Stimulated activated CD4-positive, alpha-beta T cell treated with anti-CD3 and anti-CD28 coated beads, TNF-alpha, amount 100 ng/mL, for 4 hours (primary cell): Measurements from ENCODE around the gene ABCB9.
"Not testable (repeated sequence)": the region's sequence is repeated elsewhere in the genome, so short reads cannot be mapped to it uniquely, and the experiment has no call there.

Source experiments
- DNase-seq, 3 experiments: peaks; one replicate each; pipeline ENCODE4 v3.0.0-alpha.2; 2020; ENCODE audit warnings: low read depth in 3 of 3

Gene ABCB9

DNA sequence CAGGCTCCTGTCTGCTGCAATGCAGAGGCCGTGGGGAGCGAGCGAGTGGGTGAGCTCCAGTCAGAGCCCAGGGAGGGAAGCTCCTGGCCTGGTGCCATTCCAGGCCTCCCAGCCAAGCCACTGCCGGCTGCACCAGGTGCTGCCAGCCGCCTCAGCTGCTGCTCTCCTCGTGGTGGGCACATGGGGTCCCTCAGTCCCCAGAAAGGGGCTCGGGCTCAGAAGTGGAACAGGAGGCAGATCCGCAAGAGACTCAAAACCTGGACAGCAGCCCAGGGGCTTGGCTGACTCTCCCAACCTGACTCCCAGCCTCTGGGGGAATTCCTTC lies 2.4 kb downstream of the ABCB9 start:
- no peak for DNase-seq

GRCh38 chr12:122961531-122962329 lies 4.5 kb downstream of the ABCB9 start:
- DNase-seq = no peak

DNA sequence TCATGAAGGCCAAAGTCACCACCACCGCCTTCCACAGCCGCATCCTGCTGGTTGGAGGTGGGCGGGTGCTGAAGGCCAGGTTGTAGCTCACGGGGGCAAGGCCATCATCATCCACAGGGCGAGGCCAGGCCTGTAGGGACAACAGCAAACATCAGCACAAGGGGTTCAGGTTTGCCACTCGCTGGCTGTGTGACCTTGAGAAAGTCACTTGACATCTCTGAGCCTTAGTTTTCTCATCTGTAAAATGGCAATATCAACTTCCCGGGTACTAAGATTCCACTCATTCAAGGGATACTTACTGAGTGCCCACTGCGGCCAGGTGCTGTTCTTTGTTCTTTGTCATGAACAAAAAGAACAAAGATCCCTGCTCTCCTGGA lies 6.1 kb downstream of the ABCB9 start:
- DNase-seq = no peak

DNA sequence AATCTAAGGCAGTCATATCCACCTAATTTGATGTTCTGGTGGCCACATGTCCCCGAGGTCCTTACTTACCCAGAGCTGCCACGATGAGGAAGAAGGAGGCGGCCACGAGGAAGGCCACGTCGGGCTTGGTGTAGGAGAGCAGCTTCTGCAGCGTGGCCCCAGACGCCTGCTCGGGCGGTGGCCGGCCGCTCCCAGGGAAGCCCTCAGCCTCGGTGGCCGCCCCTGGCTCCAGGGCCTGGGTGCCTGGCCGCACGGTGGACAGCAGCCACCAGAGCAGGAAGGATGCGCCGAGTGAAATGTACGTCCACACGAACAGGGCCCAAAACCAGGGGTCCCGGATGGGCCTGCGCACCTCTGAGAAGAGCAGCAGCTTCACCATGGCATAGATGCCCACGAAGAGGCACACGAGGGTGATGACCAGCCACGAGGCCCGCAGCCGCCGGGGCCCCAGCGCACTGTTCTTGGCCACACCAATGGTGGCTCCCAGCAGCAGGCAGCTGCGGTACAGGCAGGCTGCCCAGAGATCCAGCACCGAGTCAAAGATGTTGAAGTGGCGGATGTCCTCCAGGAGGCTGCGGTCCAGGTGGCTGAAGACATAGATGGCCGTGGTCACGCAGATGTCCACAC lies 6.6 kb downstream of the ABCB9 start:
- no peak for DNase-seq

GRCh38 chr12:122958198-122958888 lies 7.9 kb downstream of the ABCB9 start:
- no peak for DNase-seq

- DNase-seq = no peak
Observed at GRCh38 chr12:122956035-122956434, 10.2 kb downstream of the ABCB9 start.

- no peak for DNase-seq
Observed at GRCh38 chr12:122955156-122955555, 11.1 kb downstream of the ABCB9 start.

DNA sequence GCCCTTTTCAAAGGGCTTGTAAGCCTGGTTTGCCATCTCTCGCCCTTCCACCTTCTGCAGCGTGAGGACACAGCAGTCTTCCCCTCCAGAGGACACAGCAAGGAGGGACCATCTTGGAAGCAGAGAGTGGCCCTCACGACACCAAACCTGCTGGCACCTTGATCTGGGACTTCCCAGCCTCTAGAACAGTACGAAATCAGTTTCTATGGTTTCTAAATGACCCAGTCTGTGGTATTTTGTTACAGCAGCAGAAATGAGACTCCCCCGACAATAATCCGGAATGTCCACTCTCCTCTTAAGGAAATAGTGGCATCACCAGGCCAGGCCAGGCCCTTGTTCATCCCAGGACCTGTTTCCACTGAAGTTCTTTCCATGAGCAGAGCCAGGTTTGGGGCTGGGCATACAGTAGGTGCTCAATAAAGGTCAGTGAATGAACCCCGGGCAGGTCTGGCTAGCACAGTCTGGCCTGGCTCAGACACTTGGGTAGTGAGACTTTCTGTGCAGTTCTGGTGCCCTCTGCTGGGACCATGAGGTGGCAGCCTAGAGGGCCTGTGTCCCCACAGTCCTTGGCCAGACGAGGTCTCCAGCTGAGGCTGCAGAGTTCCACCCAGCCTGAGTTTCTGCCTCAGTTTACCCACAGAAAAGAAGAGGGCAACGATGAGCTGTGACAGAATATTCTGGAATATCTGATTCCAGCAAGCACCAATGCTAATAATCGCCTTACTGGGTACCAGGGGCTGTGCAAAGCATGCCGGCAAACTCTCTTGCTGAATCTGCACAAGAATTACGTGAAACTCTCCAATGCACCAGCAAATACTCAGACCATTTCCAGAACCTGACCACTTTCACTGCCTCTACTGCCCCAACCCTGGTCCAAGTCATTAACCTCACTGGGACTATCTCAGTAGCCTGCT lies 14.0 kb downstream of the ABCB9 start:
- peak; percentile 45 to 59 (median 57) for DNase-seq

GRCh38 chr12:122951406-122951805 lies 14.9 kb downstream of the ABCB9 start:
- DNase-seq = no peak

GRCh38 chr12:122949816-122950675 lies 16.2 kb downstream of the ABCB9 start:
- DNase-seq = no peak

GRCh38 chr12:122949405-122949804 lies 16.9 kb downstream of the ABCB9 start:
- no peak for DNase-seq

DNA sequence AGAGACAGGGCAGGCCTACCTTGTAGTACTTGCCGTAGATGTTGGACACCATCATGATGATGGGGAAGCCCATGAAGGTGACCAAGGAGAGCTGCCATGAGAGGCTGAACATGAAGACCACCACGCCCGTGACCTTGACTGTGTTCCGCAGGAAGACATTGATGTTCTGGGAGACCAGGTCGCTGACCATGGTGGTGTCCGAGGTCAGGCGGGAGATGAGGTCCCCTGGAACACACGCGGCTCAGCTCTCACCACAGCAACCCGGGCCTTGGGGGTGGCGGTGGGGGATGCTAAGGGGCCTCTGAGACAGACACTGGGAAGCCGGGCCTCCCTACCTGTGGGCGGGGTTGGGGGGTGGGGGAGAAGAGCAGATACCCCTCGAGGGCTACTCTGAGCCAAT lies 17.7 kb downstream of the ABCB9 start:
- no peak for DNase-seq

DNA sequence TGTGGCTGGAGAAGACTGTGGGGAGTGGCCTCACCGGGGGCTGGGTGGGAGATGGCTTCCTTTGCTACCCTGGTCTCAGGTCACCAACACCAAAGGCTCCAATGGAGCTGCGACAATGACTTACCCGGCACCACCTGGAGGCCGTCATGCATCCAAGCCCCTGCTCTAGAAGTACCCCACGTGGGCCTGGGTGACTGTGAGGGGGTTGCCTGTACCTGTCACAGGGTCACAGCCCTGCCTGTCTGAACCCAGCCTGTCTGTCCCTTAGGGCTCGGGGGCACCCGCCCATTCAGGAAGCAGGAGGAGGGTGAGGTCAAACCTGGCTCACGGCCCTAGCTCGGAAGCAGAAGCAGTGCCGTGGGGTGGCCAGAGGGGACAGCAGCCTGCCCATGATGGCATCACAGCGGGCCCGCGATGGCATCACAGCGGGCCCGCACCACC lies 18.9 kb downstream of the ABCB9 start:
- DNase-seq = no peak

- DNase-seq = peak; percentile 36 to 65 (median 52)
Observed at GRCh38 chr12:122946690-122947341, 19.4 kb downstream of the ABCB9 start.

- DNase-seq = no peak
Observed at GRCh38 chr12:122944605-122945592, 21.4 kb downstream of the ABCB9 start.

DNA sequence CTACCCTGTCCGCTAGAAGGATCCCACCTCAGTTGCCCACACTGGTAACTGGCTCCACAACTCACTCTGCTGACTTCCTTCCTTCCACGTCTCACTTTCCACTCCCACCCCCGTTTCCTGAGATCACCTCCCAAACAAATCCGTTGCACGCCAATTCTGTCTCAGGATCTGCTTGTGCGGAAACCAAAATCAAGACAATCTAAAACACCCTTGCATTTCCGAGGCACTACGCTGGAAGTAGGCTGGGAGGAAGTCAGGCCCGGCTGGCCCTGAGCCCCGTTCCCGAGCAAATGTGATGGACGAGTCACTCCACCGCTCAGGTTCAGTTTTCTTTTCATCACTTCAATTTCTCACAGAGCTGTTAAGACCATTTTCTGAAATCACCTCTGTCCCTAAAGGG lies 23.1 kb downstream of the ABCB9 start:
- DNase-seq = no peak

DNA sequence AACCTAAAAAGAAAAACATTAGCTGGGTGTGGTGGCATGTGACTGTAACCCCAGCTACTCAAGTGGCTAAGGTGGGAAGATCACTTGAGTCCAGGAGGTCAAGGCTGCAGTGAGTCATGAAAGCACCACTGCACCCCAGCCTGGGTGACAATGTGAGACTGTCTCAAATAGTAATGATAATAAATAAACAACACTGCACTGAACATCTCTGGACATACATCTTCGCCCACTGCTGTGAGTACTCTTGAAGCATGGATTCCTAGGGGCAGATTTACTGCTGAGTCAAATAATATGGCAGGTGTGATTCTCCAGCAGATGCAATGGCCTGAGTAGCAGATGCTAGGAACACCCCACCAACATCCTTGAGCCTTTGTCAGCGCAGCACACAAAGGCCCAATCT lies 23.6 kb downstream of the ABCB9 start:
- no peak for DNase-seq

GRCh38 chr12:122941351-122941750 lies 24.9 kb downstream of the ABCB9 start:
- DNase-seq = not testable (repeated sequence)

GRCh38 chr12:122939125-122939524 lies 27.1 kb downstream of the ABCB9 start:
- no peak for DNase-seq
